ENCODE data around the gene SF3A2. TPM values are rescaled to one million over a fixed set of nuclear protein-coding genes. Genes with fewer than 3 reads are reported as not detected.
A peak's percentile ranks its signal among the peaks of the same experiment; 100 is the strongest.

Gene SF3A2
- total RNA-seq, 1 experiment from 2014 or later, result 184 TPM

GRCh38 chr19:2192862-2193261 lies 43.8 kb upstream of the SF3A2 start (continued):
- TF ChIP-seq PREB (CRISPR knock-in tag; IDR thresholded peaks at IDR 0.05; ENCODE audit: borderline replicate concordance) (no peak), ZNF317 (CRISPR knock-in tag; IDR thresholded peaks at IDR 0.05; ENCODE audit: borderline replicate concordance, low read depth) (no peak), TCF7 (CRISPR knock-in tag; IDR thresholded peaks at IDR 0.05; ENCODE audit: low read depth) (no peak), ERG (CRISPR knock-in tag; IDR thresholded peaks at IDR 0.05) (no peak), ARID4B (CRISPR knock-in tag; IDR thresholded peaks at IDR 0.05; ENCODE audit: borderline replicate concordance) (no peak), ZNF425 (CRISPR knock-in tag; conservative IDR thresholded peaks at IDR 0.05) (no peak), FOXP4 (CRISPR knock-in tag; IDR thresholded peaks at IDR 0.05) (no peak), IRF2 (CRISPR knock-in tag; IDR thresholded peaks at IDR 0.05; ENCODE audit: borderline replicate concordance, low read depth) (no peak), ZNF671 (CRISPR knock-in tag; IDR thresholded peaks at IDR 0.05) (no peak)

GRCh38 chr19:2193807-2194206 lies 42.8 kb upstream of the SF3A2 start:
- no peaks in the 10 kb centered on the region for H3K27me3 Mint-ChIP-seq (ENCODE audit: low read depth)
- H3K4me1 Mint-ChIP-seq, result no peaks in the 10 kb centered on the region
- CTCF ChIA-PET, result no interaction called here
- no peaks in the 10 kb centered on the region for H3K9me3 Mint-ChIP-seq
- H3K36me3 Mint-ChIP-seq, result peaks cover 29% of the 10 kb centered on the region
- TF ChIP-seq ARID4B (CRISPR knock-in tag; IDR thresholded peaks at IDR 0.05; ENCODE audit: borderline replicate concordance), result no peak
- H3K4me3 Mint-ChIP-seq, result no peak overlapping the region
- ATAC-seq, result no peak
- H3K27ac Mint-ChIP-seq, result peak overlapping the region; percentile 93
- POLR2A ChIA-PET, result no interaction called here
- DNase-seq (ENCODE audit: low spot score), result no peak
